SK-N-SH (cell line): ENCODE results near the gene CNTNAP5. TPM values are rescaled to one million over a fixed set of nuclear protein-coding genes. Genes with fewer than 3 reads are reported as not detected.

Source experiments
- CTCF ChIA-PET: fragments of 300-600, 350-600 bp; formaldehyde crosslinking; extraction: SDS; loops from one replicate; lab custom pipeline; 2021; lab: Yijun Ruan, JAX
- POLR2A ChIA-PET: fragments of 350-600 bp; sonication (Branson Sonifier 250); formaldehyde crosslinking; extraction: SDS; loops from one replicate; lab custom pipeline; 2020; ENCODE audit warnings: antibody characterized with exemption, inconsistent platforms; lab: Yijun Ruan, JAX
- DNase-seq: peaks from one replicate; pipeline ENCODE4 v3.0.0; 2012
- H2AFZ ChIP-seq: fragments of 200-600 bp; sonication (generic); 2 replicates; pipeline ENCODE4 v1.8.1; 2016; ENCODE audit warnings: antibody characterized with exemption, mild to moderate bottlenecking, low read depth
- H3F3A ChIP-seq: fragments of 200-600 bp; sonication (generic); replicated peaks from 2 replicates; pipeline ENCODE3; 2016; ENCODE audit warnings: antibody characterized with exemption, mild to moderate bottlenecking; ENCODE audit not compliant: insufficient read depth
- H3K27ac ChIP-seq, 2 experiments: fragments of 200-500 bp in 1 of 2; fragments of 200-600 bp in 1 of 2; sonication (Bioruptor generic) in 1 of 2; sonication (generic), shearing (Covaris generic) in 1 of 2; 2 replicates each; pipeline versions ENCODE4 v1.5.1 to v1.6.1; 2014 to 2016; ENCODE audit warnings: low read depth in 2 of 2, inconsistent platforms in 1 of 2, low read length in 1 of 2, mild to moderate bottlenecking in 1 of 2, mixed read lengths in 1 of 2
- H3K27me3 ChIP-seq: fragments of 200-600 bp; sonication (generic), shearing (Covaris generic); 2 replicates; pipeline ENCODE4 v1.6.1; 2016; ENCODE audit warnings: mixed run types; ENCODE audit not compliant: insufficient read depth
- H3K36me3 ChIP-seq, 2 experiments: fragments of 200-500 bp in 1 of 2; fragments of 200-600 bp in 1 of 2; sonication (Bioruptor generic) in 1 of 2; sonication (generic) in 1 of 2; replicated peaks in 1 of 2; 2 replicates each; pipeline versions ENCODE3 to v1.5.1; 2014 to 2016; ENCODE audit warnings: low read length in 1 of 2, mild to moderate bottlenecking in 1 of 2; ENCODE audit not compliant: insufficient read depth in 2 of 2, control insufficient read depth in 1 of 2
- H3K4me1 ChIP-seq, 2 experiments: fragments of 200-500 bp in 1 of 2; fragments of 200-600 bp in 1 of 2; sonication (Bioruptor generic) in 1 of 2; sonication (generic), shearing (Covaris generic) in 1 of 2; 2 replicates each; pipeline versions ENCODE4 v1.5.1 to v1.6.1; 2014 to 2016; ENCODE audit warnings: low read depth in 1 of 2, low read length in 1 of 2, mixed run types in 1 of 2; ENCODE audit not compliant: insufficient read depth in 2 of 2, control insufficient read depth in 1 of 2
- H3K4me2 ChIP-seq: fragments of 200-600 bp; sonication (generic), shearing (Covaris generic); 2 replicates; pipeline ENCODE4 v1.6.1; 2017; ENCODE audit warnings: mixed run types
- H3K4me3 ChIP-seq, 2 experiments: fragments of 200-500 bp in 1 of 2; fragments of 200-600 bp in 1 of 2; sonication (Bioruptor generic) in 1 of 2; sonication (generic), shearing (Covaris generic) in 1 of 2; 2 replicates each; pipeline versions ENCODE4 v1.5.1 to v1.8.1; 2014 to 2016; ENCODE audit warnings: low read depth in 2 of 2, inconsistent platforms in 1 of 2, low read length in 1 of 2, mild to moderate bottlenecking in 1 of 2, mixed read lengths in 1 of 2, moderate library complexity in 1 of 2
- H3K79me2 ChIP-seq: fragments of 200-600 bp; sonication (generic); 2 replicates; pipeline ENCODE4 v1.8.1; 2017; ENCODE audit warnings: mild to moderate bottlenecking; ENCODE audit not compliant: insufficient read depth
- H3K9ac ChIP-seq: fragments of 200-600 bp; sonication (generic); 2 replicates; pipeline ENCODE4 v1.6.1; 2017; ENCODE audit warnings: mixed run types
- H3K9me2 ChIP-seq: fragments of 200-600 bp; sonication (generic); 2 replicates; pipeline ENCODE4 v1.6.1; 2017; ENCODE audit warnings: mixed run types
- H3K9me3 ChIP-seq: fragments of 200-600 bp; sonication (generic); 2 replicates; pipeline ENCODE4 v1.6.1; 2017; ENCODE audit warnings: mixed run types, mild to moderate bottlenecking, moderate library complexity
- H4K20me1 ChIP-seq: fragments of 200-600 bp; sonication (generic); 2 replicates; pipeline ENCODE4 v1.6.1; 2017; ENCODE audit warnings: mild to moderate bottlenecking, mixed run types; ENCODE audit not compliant: insufficient read depth
- ELF1 ChIP-seq: IDR thresholded peaks from 2 replicates; pipeline ENCODE4 v1.4.0; 2012
- EP300 ChIP-seq, 2 experiments: IDR thresholded peaks; 2 replicates each; pipeline versions ENCODE4 v1.4.0 to v1.6.1; 2012; ENCODE audit warnings: borderline replicate concordance in 1 of 2, low read depth in 1 of 2, low read length in 1 of 2
- FOXJ3 ChIP-seq: sonication (generic); formaldehyde crosslinking; IDR thresholded peaks from 2 replicates; pipeline ENCODE4 v1.5.1; 2020; ENCODE audit warnings: mild to moderate bottlenecking, missing genetic modification reagents
- GABPA ChIP-seq: IDR thresholded peaks from 2 replicates; pipeline ENCODE4 v1.4.0; 2012; ENCODE audit warnings: low read depth, mild to moderate bottlenecking
- GATA2 ChIP-seq: sonication (generic); formaldehyde crosslinking; IDR thresholded peaks from 2 replicates; pipeline ENCODE4 v1.5.0; 2020; ENCODE audit warnings: mild to moderate bottlenecking, missing genetic modification reagents
- MEF2A ChIP-seq: IDR thresholded peaks from 2 replicates; pipeline ENCODE4 v1.4.0; 2012; ENCODE audit warnings: low read depth, borderline replicate concordance
- MXI1 ChIP-seq: IDR thresholded peaks from 2 replicates; pipeline ENCODE4 v1.6.1; 2012; ENCODE audit warnings: mild to moderate bottlenecking, low read depth, low read length, improper control_type of control experiment
- NFIC ChIP-seq: IDR thresholded peaks from 2 replicates; pipeline ENCODE4 v1.4.0; 2012; ENCODE audit warnings: borderline replicate concordance
- NRF1 ChIP-seq: IDR thresholded peaks from 2 replicates; pipeline ENCODE4 v1.6.1; 2012; ENCODE audit warnings: low read depth, mild to moderate bottlenecking, low read length
- POLR2AphosphoS5 ChIP-seq: IDR thresholded peaks from 2 replicates; pipeline ENCODE4 v1.6.1; 2012; ENCODE audit warnings: low read depth, low read length
- RAD21 ChIP-seq: IDR thresholded peaks from 2 replicates; pipeline ENCODE4 v1.6.1; 2012; ENCODE audit warnings: mild to moderate bottlenecking, low read length
- RFX5 ChIP-seq: IDR thresholded peaks from 2 replicates; pipeline ENCODE4 v1.6.1; 2012; ENCODE audit warnings: mild to moderate bottlenecking, improper control_type of control experiment, low read length
- RXRA ChIP-seq: IDR thresholded peaks from 2 replicates; pipeline ENCODE4 v1.4.0; 2012; ENCODE audit warnings: low read depth, mild to moderate bottlenecking, borderline replicate concordance
- SMC3 ChIP-seq: IDR thresholded peaks from 2 replicates; pipeline ENCODE4 v1.6.1; 2012; ENCODE audit warnings: low read depth, low read length, improper control_type of control experiment
- YY1 ChIP-seq: IDR thresholded peaks from 2 replicates; pipeline ENCODE4 v1.4.0; 2012; ENCODE audit warnings: low read depth, mild to moderate bottlenecking
- WGBS: methylation state at CpG from one replicate; pipeline ENCODE4 v1.1.6; 2017; ENCODE audit warnings: low lambda C conversion rate; 5-methylcytosine and 5-hydroxymethylcytosine counted together
- polyA plus RNA-seq, 3 experiments: library from polyadenylated mRNA; depleted of rRNA; stranded (reverse); fragments of >200 nt; gene quantifications; 2 replicates each; pipeline ENCODE4 v1.2.3, GENCODE V29; 2012
- TF ChIP-seq, protein P1 (sequence below): fragments of 150-350 bp; IDR thresholded peaks from 2 replicates; pipeline ENCODE4 v1.6.1; 2017; ENCODE audit warnings: antibody characterized with exemption, low read length, low read depth, borderline replicate concordance
- TF ChIP-seq, protein P2 (sequence below): fragments of 200-600 bp; sonication (generic); IDR thresholded peaks from 2 replicates; pipeline ENCODE4 v1.6.1; 2017; ENCODE audit warnings: antibody characterized with exemption, mild to moderate bottlenecking, moderate library complexity
- TF ChIP-seq, protein P3 (sequence below): IDR thresholded peaks from 2 replicates; pipeline ENCODE4 v1.4.0; 2012; ENCODE audit warnings: low read depth, borderline replicate concordance
- TF ChIP-seq, protein P4 (sequence below): IDR thresholded peaks from 2 replicates; pipeline ENCODE4; 2012

Gene CNTNAP5
- polyA plus RNA-seq, 1 of the 3 experiments (the other 2 are of a cell fraction): 0.08 TPM

DNA sequence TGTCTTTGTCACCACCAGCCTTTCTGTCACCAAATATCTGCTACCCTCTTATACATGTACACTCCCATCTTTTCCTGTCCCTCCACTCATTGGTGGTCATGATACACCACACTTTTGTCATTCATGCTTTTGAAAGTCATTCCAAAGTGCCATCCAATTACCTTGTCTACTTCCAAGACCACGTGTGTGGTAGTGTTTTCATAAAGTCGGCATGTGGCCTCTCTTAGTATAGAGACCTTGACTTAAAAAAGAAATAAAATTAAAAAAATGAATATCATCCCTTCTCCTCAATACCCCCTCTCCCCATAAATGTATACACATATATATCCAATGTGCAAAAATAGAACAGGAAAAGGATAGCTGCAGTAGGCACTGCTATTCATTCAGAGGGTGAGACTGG lies 271.4 kb downstream of the CNTNAP5 start (continued):
- TF ChIP-seq, protein P1, sequence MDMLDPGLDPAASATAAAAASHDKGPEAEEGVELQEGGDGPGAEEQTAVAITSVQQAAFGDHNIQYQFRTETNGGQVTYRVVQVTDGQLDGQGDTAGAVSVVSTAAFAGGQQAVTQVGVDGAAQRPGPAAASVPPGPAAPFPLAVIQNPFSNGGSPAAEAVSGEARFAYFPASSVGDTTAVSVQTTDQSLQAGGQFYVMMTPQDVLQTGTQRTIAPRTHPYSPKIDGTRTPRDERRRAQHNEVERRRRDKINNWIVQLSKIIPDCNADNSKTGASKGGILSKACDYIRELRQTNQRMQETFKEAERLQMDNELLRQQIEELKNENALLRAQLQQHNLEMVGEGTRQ: no peak

DNA sequence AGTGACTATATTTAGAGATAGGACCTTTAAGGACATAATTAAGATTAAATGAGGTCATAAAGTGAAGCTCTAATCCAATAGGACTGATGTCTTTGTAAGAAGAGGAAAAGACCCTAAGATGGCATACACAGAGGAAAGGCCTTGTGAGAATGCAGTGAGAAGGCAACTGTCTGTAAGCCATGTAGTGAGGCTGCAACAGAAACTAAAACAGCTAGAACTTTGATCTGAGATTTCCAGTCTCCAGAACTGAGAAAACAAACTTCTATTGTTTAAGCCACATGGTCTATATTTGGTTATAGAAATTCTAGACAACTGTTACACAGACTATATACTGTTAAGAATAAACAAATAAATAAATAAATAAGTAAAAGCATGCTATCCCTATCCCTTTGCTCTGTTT lies 276.8 kb downstream of the CNTNAP5 start:
- POLR2A ChIA-PET: no interaction called here
- H3K9me2 ChIP-seq: no peaks in the 10 kb centered on the region
- H3K9ac ChIP-seq: no peak overlapping the region
- H3K4me3 ChIP-seq: no peak overlapping the region
- H4K20me1 ChIP-seq: no peaks in the 10 kb centered on the region
- no peaks in the 10 kb centered on the region for H3K36me3 ChIP-seq
- H2AFZ ChIP-seq: no peak overlapping the region
- no peak for DNase-seq
- no peak overlapping the region for H3K27ac ChIP-seq
- TF ChIP-seq POLR2AphosphoS5 (no peak), MEF2A (no peak), MXI1 (no peak), GABPA (no peak), YY1 (no peak)
- TF ChIP-seq, protein P2, sequence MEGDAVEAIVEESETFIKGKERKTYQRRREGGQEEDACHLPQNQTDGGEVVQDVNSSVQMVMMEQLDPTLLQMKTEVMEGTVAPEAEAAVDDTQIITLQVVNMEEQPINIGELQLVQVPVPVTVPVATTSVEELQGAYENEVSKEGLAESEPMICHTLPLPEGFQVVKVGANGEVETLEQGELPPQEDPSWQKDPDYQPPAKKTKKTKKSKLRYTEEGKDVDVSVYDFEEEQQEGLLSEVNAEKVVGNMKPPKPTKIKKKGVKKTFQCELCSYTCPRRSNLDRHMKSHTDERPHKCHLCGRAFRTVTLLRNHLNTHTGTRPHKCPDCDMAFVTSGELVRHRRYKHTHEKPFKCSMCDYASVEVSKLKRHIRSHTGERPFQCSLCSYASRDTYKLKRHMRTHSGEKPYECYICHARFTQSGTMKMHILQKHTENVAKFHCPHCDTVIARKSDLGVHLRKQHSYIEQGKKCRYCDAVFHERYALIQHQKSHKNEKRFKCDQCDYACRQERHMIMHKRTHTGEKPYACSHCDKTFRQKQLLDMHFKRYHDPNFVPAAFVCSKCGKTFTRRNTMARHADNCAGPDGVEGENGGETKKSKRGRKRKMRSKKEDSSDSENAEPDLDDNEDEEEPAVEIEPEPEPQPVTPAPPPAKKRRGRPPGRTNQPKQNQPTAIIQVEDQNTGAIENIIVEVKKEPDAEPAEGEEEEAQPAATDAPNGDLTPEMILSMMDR: no peak
- TF ChIP-seq, protein P3, sequence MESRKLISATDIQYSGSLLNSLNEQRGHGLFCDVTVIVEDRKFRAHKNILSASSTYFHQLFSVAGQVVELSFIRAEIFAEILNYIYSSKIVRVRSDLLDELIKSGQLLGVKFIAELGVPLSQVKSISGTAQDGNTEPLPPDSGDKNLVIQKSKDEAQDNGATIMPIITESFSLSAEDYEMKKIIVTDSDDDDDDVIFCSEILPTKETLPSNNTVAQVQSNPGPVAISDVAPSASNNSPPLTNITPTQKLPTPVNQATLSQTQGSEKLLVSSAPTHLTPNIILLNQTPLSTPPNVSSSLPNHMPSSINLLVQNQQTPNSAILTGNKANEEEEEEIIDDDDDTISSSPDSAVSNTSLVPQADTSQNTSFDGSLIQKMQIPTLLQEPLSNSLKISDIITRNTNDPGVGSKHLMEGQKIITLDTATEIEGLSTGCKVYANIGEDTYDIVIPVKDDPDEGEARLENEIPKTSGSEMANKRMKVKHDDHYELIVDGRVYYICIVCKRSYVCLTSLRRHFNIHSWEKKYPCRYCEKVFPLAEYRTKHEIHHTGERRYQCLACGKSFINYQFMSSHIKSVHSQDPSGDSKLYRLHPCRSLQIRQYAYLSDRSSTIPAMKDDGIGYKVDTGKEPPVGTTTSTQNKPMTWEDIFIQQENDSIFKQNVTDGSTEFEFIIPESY: no peak
- TF ChIP-seq, all 33 proteins: peak for 0
- Histone ChIP-seq H3K27me3 (no peaks in the 10 kb centered on the region), H3K4me2 (no peak overlapping the region), H3K9me3 (no peaks in the 10 kb centered on the region), H3F3A (no peaks in the 10 kb centered on the region), H3K4me1 (peaks cover 0 to 5% of the 10 kb centered on the region in 2 experiments; a peak in 1 of 4 replicates), H3K79me2 (no peaks in the 10 kb centered on the region)
- CTCF ChIA-PET: no interaction called here

DNA sequence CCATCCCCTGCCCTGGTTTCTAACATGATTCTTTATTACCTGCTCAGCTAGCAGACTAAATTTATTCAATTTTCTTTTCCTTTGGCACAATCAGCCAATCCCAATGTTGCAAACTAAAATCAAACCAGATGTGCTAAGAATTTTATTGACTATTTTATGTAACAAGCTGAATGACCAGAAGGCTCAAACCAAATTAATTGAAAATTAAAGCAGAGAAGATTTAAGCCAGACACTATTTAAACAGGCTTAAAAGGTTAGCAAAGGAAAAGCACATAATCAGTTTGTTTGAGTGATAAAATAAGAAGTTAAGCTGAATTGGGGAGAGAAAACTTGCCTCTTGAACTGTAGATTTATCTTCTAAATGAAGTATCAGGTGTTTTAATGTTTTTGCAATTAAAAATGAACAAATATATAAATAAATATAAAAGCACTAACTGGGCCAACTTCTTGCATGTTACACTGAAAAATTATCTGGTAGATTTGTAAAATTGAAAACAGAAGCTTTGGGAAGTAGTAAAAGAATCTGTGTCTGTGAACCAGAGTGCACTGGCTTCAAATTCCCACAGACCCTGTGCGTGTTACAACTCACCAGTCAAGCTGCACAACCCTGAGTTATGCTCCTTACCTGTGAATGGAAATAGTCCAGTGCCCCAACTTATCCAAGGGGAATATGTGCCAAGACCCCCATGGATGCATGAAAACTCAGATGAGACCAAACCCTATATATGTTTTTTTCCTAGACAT lies 283.4 kb downstream of the CNTNAP5 start:
- WGBS: 0% methylated on average over 1 of the region's 1 CpG
- CTCF ChIA-PET: interaction anchor here (0.7 to 1.3 kb wide), 3 partner anchors 16 to 281 kb away, joined by 3 read pairs; no protein-coding TSS in a partner anchor
- Histone ChIP-seq H3K27ac (peak overlapping the region in 1 of 2 experiments; percentile 74; a peak in 1 of 4 replicates), H3K27me3 (no peaks in the 10 kb centered on the region), H3K79me2 (no peaks in the 10 kb centered on the region), H3K36me3 (no peaks in the 10 kb centered on the region), H3F3A (no peaks in the 10 kb centered on the region), H3K4me1 (peaks cover 0 to 19% of the 10 kb centered on the region in 2 experiments; a peak in 2 of 4 replicates), H3K9me2 (no peaks in the 10 kb centered on the region), H3K9ac (no peak overlapping the region), H2AFZ (no peak overlapping the region), H4K20me1 (no peaks in the 10 kb centered on the region), H3K4me2 (no peak overlapping the region), H3K9me3 (no peaks in the 10 kb centered on the region; the same call in 1 of the 2 replicates), H3K4me3 (no peak overlapping the region)
- DNase-seq: peak; percentile 19
- POLR2A ChIA-PET: no interaction called here
- TF ChIP-seq MXI1 (no peak), NRF1 (no peak), FOXJ3 (0 out of 2 replicates have a peak, but pooled peaks have one; percentile 40), NFIC (no peak), GATA2 (CRISPR knock-in tag) (peak; percentile 24; the same call in 1 of the 2 replicates), RAD21 (no peak; the same call in 1 of the 2 replicates), RFX5 (no peak), SMC3 (no peak), ELF1 (no peak), EP300 (IDR thresholded peaks at IDR 0.05; ENCODE audit: borderline replicate concordance in 1 of 2, low read depth in 1 of 2, low read length in 1 of 2) (peak in 1 of 2 experiments; percentile 88; a peak in 2 of 4 replicates), RXRA (no peak)
- TF ChIP-seq, protein P4, sequence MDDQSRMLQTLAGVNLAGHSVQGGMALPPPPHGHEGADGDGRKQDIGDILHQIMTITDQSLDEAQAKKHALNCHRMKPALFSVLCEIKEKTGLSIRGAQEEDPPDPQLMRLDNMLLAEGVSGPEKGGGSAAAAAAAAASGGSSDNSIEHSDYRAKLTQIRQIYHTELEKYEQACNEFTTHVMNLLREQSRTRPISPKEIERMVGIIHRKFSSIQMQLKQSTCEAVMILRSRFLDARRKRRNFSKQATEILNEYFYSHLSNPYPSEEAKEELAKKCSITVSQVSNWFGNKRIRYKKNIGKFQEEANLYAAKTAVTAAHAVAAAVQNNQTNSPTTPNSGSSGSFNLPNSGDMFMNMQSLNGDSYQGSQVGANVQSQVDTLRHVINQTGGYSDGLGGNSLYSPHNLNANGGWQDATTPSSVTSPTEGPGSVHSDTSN: no peak
- TF ChIP-seq, protein P1: no peak
